ENCODE measurements around the gene GDAP2. TPM values are rescaled to one million over a fixed set of nuclear protein-coding genes. Genes with fewer than 3 reads are reported as not detected.

The GDAP2 gene
- total and polyA plus RNA-seq, 2 of the 4 experiments (the other 2 are of a cell fraction): 5.4 to 27.1 TPM

DNA sequence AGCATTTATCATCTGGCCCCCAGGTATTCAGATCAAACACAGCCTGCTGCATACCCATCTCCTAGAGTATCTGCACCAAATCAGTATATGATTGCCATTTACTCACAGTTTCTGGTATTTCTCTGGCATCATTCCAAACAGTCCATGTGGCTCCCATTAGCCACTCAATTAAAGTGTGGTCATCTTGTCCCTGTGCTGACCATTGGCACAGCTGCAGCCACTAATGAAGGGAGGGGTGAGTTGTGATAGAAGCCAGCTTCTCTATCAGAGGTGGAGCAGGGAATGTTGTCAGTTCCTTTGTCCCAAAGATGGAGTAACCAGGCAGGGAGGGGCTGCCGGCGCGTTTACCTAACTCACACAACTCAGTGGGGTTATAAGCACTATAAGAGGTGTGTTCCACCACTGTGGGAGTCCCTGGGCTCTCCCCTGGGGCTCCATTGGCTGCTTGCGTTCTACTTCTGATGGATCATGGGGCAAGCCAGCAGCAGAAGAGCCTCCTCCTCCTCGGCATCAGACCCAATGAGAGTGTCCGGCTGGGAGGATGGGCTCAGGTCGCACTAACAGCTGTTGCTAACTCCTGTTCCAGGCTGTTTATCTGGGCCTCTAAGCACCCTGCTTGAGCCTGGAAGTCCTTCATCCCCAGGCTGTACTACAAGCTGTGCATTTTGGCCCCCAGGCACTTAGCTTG lies 108.6 kb downstream of the GDAP2 start:
- H3K4me2 ChIP-seq (ENCODE audit: low read depth, low read length): peak overlapping the region; percentile 31; the same call in 1 of the 2 replicates
- DNase-seq (peak; percentile 50), ATAC-seq (ENCODE audit: low read depth) (peak; percentile 10)
- peak overlapping the region; percentile 100 for H4K91ac ChIP-seq (ENCODE audit: insufficient read depth, low read depth, low read length)
- no peaks in the 10 kb centered on the region for H4K20me1 ChIP-seq (ENCODE audit: insufficient read depth, low read length)
- peak overlapping the region; percentile 94 for H3K14ac ChIP-seq (replicated peaks; ENCODE audit: low read depth, low read length)
- intact Hi-C loops (cut with micrococcal nuclease) (loop anchor here (5.0 kb wide), 1 partner anchor 214 kb away; the partner anchor contains the start of gene TENT5C), in situ Hi-C loops (cut with MboI; ENCODE audit: low sequenced_read_pairs) (no loop called here), dilution Hi-C loops (cut with HindIII; ENCODE audit: low sequenced_read_pairs, unreplicated experiment) (no loop called here)
- peak overlapping the region; percentile 93 for H3K23ac ChIP-seq (ENCODE audit: low read depth, low read length)
- H3K4me1 ChIP-seq (ENCODE audit: control insufficient read depth, insufficient read depth, low read length): peaks cover 33% of the 10 kb centered on the region
- BruUV-seq (replicated peaks): no TSS peak
- H3K4me3 ChIP-seq (ENCODE audit: insufficient read depth, low read depth, low read length): no peak overlapping the region
- ChIA-PET POLR2A (ENCODE audit: unreplicated experiment) (no interaction called here), CTCF (interaction anchor here (0.8 to 1.4 kb wide), 3 partner anchors 40 to 76 kb away, joined by 5 to 6 read pairs (median 6); no protein-coding TSS in a partner anchor)
- H2AK5ac ChIP-seq (ENCODE audit: low read depth, low read length): peak overlapping the region; percentile 99
- peak overlapping the region; percentile 100 for H2BK120ac ChIP-seq (ENCODE audit: low read depth, low read length)
- peak overlapping the region; percentile 94 for H4K5ac ChIP-seq (ENCODE audit: low read depth, low read length)
- no peaks in the 10 kb centered on the region for H3K27me3 ChIP-seq (ENCODE audit: control insufficient read depth, insufficient read depth, low read length)
- TF ChIP-seq MXI1 (IDR thresholded peaks at IDR 0.05; ENCODE audit: borderline replicate concordance, low read depth, low read length) (no peak), RFX5 (IDR thresholded peaks at IDR 0.05; ENCODE audit: low read depth, low read length) (no peak), NFE2L2 (IDR thresholded peaks at IDR 0.05; ENCODE audit: low read depth, low read length) (no peak), MAFK (IDR thresholded peaks at IDR 0.05; ENCODE audit: low read depth, low read length) (no peak), POLR2A (IDR thresholded peaks at IDR 0.05; ENCODE audit: low read depth, low read length) (no peak), RAD21 (IDR thresholded peaks at IDR 0.05; ENCODE audit: low read length) (no peak), MAZ (IDR thresholded peaks at IDR 0.05; ENCODE audit: borderline replicate concordance, low read depth, low read length) (no peak), CEBPB (IDR thresholded peaks at IDR 0.05; ENCODE audit: low read depth, low read length) (no peak), RCOR1 (IDR thresholded peaks at IDR 0.05; ENCODE audit: insufficient replicate concordance, low read length) (no peak), FOS (IDR thresholded peaks at IDR 0.05; ENCODE audit: low read depth, low read length) (no peak), CHD1 (IDR thresholded peaks at IDR 0.05; ENCODE audit: low read depth, low read length) (no peak), BHLHE40 (IDR thresholded peaks at IDR 0.05; ENCODE audit: low read depth, low read length) (no peak)
- TF ChIP-seq, protein P1, sequence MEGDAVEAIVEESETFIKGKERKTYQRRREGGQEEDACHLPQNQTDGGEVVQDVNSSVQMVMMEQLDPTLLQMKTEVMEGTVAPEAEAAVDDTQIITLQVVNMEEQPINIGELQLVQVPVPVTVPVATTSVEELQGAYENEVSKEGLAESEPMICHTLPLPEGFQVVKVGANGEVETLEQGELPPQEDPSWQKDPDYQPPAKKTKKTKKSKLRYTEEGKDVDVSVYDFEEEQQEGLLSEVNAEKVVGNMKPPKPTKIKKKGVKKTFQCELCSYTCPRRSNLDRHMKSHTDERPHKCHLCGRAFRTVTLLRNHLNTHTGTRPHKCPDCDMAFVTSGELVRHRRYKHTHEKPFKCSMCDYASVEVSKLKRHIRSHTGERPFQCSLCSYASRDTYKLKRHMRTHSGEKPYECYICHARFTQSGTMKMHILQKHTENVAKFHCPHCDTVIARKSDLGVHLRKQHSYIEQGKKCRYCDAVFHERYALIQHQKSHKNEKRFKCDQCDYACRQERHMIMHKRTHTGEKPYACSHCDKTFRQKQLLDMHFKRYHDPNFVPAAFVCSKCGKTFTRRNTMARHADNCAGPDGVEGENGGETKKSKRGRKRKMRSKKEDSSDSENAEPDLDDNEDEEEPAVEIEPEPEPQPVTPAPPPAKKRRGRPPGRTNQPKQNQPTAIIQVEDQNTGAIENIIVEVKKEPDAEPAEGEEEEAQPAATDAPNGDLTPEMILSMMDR (conservative IDR thresholded peaks at IDR 0.05; ENCODE audit: low read depth, low read length): no peak
- TF ChIP-seq, protein P2, sequence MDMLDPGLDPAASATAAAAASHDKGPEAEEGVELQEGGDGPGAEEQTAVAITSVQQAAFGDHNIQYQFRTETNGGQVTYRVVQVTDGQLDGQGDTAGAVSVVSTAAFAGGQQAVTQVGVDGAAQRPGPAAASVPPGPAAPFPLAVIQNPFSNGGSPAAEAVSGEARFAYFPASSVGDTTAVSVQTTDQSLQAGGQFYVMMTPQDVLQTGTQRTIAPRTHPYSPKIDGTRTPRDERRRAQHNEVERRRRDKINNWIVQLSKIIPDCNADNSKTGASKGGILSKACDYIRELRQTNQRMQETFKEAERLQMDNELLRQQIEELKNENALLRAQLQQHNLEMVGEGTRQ (IDR thresholded peaks at IDR 0.05; ENCODE audit: low read depth, low read length): no peak
- TF ChIP-seq, protein P3, sequence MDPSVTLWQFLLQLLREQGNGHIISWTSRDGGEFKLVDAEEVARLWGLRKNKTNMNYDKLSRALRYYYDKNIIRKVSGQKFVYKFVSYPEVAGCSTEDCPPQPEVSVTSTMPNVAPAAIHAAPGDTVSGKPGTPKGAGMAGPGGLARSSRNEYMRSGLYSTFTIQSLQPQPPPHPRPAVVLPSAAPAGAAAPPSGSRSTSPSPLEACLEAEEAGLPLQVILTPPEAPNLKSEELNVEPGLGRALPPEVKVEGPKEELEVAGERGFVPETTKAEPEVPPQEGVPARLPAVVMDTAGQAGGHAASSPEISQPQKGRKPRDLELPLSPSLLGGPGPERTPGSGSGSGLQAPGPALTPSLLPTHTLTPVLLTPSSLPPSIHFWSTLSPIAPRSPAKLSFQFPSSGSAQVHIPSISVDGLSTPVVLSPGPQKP (IDR thresholded peaks at IDR 0.05; ENCODE audit: borderline replicate concordance, low read depth, low read length): no peak
- H2AK9ac ChIP-seq (replicated peaks; ENCODE audit: low read depth, low read length, poor library complexity): peak overlapping the region; percentile 97
- 100% methylated on average over 1 of the region's 7 CpGs; no CpG with 5 or more reads in 1 of the 2 experiments for WGBS, 2 experiments (ENCODE audit: extremely low coverage in 2 of 2, insufficient read length in 1 of 2)
- peak overlapping the region; percentile 28 for H2AFZ ChIP-seq (replicated peaks; ENCODE audit: low read length, poor library complexity)
- peak overlapping the region; percentile 99 for H3K4ac ChIP-seq (ENCODE audit: low read depth, low read length)
- peak overlapping the region; percentile 93 for H3K18ac ChIP-seq (ENCODE audit: low read depth, low read length)
- peak overlapping the region; percentile 98 for H2BK5ac ChIP-seq (ENCODE audit: low read depth, low read length, poor library complexity, severe bottlenecking)
- H3K27ac ChIP-seq (ENCODE audit: insufficient read depth, low read length): peak overlapping the region; percentile 96
- peak overlapping the region; percentile 89 for H3K56ac ChIP-seq (ENCODE audit: extremely low read depth, insufficient read depth, low read length)
- H2BK20ac ChIP-seq (ENCODE audit: low read depth, low read length): peak overlapping the region; percentile 99
- peaks cover 29% of the 10 kb centered on the region for H3K9me1 ChIP-seq (ENCODE audit: insufficient read depth, low read length)
- peak overlapping the region; percentile 88 to 98 for H4K8ac ChIP-seq (ENCODE audit: low read depth in 2 of 2, low read length in 2 of 2)
- H2BK15ac ChIP-seq (ENCODE audit: low read depth, low read length): peak overlapping the region; percentile 80
- no peaks in the 10 kb centered on the region for H3K9me3 ChIP-seq (ENCODE audit: control insufficient read depth, insufficient read depth, low read length)
- H3K36me3 ChIP-seq (ENCODE audit: control insufficient read depth, insufficient read depth, low read length): no peaks in the 10 kb centered on the region
- peak overlapping the region; percentile 41 for H3K9ac ChIP-seq (ENCODE audit: low read depth, low read length)
- peaks cover 0 to 75% of the 10 kb centered on the region in 2 experiments; a peak in 2 of 4 replicates for H3K79me1 ChIP-seq (ENCODE audit: low read depth in 1 of 2, low read length in 2 of 2)
